Ishikawa (cell line): ENCODE data around the gene DHCR7.

ENCODE experiments used
- EP300 ChIP-seq: IDR thresholded peaks from 2 replicates; pipeline ENCODE4 v1.6.1; 2012; ENCODE audit warnings: borderline replicate concordance
- MAX ChIP-seq: IDR thresholded peaks from 2 replicates; pipeline ENCODE4 v1.6.1; 2012
- RAD21 ChIP-seq: IDR thresholded peaks from 2 replicates; pipeline ENCODE4 v1.6.1; 2012; ENCODE audit warnings: low read depth
- REST ChIP-seq: IDR thresholded peaks from 2 replicates; pipeline ENCODE4 v1.6.1; 2012; ENCODE audit warnings: low read depth, mild to moderate bottlenecking

GRCh38 chr11:71418643-71419042 is 29.6 kb downstream of the DHCR7 start:
- TF ChIP-seq REST (no peak), MAX (no peak), RAD21 (no peak), EP300 (no peak)
